Uterus (tissue), 2 donors: ENCODE results near the gene PKP4.

Experiments used
- POLR2A ChIP-seq, 2 donors: fragments of 450-650 bp; IDR thresholded peaks; one replicate each; pipeline ENCODE4 v1.6.1; 2016; ENCODE audit warnings: antibody characterized with exemption in 2 of 2, mild to moderate bottlenecking in 1 of 2, moderate library complexity in 1 of 2
- TF ChIP-seq, protein P1 (sequence below), 4 experiments: fragments of 200-600 bp in 2 of 4; fragments of 450-650 bp in 2 of 4; sonication (generic) in 2 of 4; IDR thresholded peaks; one replicate each; pipeline ENCODE4 v1.5.1; 2016 to 2019; ENCODE audit warnings: antibody characterized with exemption in 4 of 4, mild to moderate bottlenecking in 2 of 4, moderate library complexity in 1 of 4

DNA sequence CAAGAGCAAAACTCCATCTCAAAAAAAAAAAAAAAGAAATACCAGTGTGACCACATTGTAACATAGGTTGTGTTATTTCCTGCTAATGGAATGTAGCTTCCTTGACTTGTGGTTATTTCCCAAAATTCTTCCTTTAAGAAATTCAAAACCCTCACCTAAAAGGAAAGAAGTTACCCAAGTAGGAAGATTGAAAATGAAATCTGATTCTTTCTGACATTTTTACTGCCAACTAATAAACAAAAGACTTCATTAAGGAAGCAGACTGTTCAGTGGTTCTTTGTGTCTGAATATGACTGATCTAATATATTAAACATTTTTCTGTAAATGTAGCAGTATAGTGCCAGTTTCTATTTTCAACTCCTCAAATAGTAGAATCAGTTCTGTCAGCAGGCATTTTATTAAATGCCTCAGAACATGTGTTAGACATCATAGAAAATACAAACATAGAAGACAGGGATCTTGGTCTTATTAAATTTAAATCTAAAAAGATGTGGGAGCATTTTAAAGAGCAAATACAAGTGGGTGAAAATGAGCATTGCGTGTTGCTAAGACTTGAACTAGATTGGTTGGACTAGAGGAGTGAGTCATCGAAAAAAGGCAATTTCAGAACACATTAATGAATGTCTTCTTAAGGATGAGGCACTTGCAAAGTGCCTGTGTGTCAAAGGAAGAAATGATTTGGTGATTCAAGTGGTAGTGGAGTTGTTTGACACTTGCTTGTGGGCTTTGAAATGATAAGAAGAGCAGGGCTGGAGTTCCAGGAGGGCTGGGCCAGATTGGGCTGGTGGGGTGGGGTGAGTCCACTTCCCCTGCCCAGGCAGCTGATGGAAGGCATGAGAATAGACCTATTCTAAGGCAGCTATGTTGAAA lies 53.4 kb downstream of the PKP4 start:
- no peak for TF ChIP-seq POLR2A (IDR thresholded peaks at IDR 0.05)
- TF ChIP-seq, protein P1, sequence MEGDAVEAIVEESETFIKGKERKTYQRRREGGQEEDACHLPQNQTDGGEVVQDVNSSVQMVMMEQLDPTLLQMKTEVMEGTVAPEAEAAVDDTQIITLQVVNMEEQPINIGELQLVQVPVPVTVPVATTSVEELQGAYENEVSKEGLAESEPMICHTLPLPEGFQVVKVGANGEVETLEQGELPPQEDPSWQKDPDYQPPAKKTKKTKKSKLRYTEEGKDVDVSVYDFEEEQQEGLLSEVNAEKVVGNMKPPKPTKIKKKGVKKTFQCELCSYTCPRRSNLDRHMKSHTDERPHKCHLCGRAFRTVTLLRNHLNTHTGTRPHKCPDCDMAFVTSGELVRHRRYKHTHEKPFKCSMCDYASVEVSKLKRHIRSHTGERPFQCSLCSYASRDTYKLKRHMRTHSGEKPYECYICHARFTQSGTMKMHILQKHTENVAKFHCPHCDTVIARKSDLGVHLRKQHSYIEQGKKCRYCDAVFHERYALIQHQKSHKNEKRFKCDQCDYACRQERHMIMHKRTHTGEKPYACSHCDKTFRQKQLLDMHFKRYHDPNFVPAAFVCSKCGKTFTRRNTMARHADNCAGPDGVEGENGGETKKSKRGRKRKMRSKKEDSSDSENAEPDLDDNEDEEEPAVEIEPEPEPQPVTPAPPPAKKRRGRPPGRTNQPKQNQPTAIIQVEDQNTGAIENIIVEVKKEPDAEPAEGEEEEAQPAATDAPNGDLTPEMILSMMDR (IDR thresholded peaks at IDR 0.05) = no peak
